NCI-H1048 (cell line): Measurements from ENCODE around the gene TBKBP1.

Source experiments
- DNase-seq: peaks from one replicate; lab custom pipeline; 2025; lab: John Stamatoyannopoulos, UW

The TBKBP1 gene

DNA sequence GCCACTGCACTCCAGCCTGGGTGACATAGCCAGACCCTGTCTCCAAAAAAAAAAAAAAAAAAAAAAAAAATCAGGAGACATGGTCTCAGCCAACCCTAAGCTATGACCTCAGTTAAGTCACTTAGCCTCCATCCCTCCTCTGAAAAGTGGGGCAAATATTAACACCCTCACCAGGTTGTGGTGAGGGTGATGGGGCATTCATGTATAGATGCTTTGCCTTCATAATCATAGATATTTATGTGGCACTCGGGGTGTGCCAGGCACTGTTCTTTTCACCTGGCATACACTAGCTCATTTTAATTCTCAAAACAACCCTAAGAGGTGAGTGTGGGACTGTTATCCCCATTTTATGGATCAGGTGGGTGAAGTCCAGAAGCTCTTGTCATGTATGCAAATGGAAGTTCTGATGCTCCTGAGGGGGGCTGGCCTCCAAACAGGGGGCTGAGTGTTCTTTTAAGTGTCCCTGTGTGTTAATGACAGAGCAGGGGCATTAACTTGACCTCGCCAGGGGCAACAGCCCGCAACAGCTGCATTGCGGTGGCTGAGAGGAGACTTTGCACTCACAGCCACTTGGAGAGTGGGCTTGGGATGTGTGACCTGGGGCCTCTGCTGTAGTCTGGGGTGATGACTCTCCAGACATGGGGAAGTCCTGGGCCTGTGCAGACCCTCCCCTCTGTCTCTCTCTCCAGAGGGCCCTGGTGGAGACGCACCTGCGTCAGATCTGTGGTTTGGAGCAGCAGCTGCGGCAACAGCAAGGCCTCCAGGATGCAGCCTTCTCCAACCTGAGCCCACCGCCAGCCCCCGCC, 4.1 kb downstream of the TBKBP1 start:
- DNase-seq: no peak

DNA sequence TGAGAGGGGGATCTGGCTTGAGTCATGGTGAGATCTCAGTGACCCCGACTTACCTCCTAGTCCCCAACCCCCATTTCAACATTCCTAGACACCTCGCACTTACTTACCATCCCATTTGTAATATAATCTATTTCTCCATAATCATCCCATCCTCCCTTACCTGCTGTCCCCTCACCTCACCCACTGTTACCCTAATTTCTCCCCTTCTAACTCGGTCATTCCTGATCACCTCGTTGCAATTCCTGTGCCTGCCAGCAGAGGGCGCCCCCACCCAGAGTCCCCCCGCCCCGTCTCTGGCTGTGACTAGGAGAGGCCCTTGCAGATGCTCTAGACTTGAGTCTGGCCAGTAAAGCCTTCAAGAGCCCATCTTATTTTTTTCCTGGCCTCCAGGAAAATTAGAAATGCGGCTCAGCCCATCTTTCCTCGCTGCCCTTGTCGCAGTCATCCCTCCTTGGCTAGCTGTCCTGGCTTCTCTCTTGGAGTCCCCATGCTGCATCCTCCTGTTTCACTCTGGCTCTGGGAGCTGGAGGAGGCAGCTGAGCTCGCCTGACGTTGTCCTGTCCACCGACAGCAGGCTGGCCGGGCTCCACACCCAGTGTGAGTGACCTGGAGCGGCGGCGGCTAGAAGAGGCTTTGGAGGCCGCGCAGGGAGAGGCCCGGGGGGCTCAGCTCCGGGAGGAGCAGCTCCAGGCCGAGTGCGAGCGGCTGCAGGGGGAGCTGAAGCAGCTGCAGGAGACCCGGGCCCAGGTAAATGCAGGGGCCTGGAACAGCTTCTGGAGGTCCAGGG, 5.0 kb downstream of the TBKBP1 start:
- no peak for DNase-seq

DNA sequence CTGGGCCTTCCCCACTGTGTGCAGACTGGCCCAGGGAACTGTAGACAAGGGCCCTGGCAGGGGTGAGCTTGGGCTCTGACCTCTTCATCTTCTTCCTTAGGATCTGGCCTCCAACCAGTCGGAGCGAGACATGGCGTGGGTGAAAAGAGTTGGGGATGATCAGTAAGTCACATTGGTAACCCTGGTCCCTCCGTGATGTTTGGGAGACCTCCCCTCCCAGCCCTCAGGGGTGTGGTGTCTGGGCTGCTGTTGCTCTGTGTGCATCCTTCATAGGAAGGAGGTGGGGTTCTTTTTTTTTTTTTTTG, 5.5 kb downstream of the TBKBP1 start:
- DNase-seq: no peak

DNA sequence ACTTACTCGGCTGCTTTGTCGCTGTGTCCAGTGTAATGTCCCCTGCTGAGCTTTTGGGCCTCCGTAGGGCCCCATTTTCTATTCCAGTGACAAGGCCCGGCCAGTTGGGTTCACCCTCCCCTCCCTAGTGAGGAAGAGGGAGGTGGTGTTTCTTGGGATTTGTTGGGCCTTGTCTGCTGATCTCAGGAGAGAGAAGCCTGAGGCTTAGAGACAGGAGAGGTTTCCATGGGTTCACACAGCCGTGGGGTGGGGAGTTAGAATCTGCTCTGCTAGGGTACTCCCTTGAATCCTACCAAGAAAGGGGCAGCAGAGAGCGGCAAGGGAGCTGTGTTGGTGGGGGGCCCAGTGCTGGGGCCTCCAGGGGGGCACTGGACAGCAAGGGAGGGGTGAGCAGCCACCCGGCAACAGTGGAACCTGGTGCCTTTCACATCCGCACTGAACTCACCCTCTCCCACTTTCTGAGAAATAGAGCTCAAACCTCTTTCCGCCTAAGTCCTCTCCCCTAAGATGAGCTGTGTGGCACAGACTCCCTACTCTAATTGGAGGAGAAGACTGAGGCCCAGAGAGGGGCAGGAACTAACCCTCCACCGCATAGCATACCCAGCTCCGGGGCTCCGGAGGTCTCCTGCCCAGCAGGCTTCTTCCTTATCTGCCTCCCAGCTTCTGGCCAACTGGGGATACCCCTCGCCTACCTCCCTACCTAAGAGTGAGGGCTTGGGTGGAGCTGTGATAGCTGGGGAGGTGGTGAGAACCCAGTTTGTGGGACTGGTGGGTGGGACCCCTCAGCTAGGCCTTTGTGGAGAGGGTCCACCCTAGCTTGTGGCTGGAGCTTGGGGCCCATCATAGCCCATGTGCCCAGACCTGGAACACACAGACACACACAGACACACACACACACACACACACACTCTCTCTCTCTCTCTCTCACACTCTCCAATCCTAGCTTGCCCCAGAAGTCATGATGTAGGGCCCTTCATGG, 6.8 kb downstream of the TBKBP1 start:
- no peak for DNase-seq

DNA sequence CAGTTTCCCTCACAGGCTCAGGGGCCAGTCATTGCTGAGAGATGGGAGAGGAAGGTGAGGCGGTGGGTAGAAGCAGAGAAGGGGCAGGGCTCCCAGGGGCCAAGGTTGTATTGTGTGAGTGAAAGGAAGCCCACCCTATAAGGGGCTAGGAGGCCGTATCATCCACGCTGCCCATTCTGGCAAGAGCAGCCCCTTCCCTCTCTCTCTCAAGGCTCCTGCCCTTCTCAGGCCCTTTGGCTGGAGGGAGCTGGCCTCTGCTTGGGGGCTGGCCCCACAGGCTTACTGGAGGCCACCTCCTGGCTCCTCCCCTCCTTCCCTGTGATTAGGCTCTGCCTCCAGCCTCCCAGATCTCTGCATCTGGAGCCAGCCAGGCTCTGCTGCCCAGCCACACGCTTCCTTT, 7.6 kb downstream of the TBKBP1 start:
- no peak for DNase-seq

DNA sequence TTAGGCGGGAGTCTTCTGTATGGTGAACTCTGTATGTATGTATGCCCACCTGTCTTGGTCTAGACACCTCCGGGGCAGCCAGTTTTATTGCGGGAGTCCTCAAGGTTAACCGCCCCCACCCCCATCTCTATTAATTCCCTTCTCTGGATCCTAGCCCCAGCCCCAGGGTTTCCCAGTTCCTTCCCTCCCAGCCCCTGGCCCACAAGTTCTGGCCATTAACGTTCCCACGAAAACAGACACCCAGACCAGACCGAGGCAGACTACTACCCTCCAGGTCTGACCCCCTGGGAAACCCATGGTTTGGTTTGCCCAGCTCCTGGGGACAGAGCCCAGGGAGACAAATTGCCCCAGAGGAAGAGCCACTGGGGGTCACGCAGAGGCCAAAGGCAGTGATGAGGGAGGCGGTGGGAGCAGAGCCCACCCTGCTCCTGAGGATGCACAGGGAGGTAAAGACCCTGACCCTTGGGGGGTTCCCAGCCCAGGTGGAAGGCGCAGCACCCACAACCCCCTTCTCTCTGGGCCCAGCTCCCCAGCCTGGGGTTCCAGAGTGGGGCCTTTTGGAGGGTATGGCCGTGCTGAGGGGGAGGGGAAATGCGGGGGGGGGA, 8.5 kb downstream of the TBKBP1 start:
- DNase-seq: no peak

DNA sequence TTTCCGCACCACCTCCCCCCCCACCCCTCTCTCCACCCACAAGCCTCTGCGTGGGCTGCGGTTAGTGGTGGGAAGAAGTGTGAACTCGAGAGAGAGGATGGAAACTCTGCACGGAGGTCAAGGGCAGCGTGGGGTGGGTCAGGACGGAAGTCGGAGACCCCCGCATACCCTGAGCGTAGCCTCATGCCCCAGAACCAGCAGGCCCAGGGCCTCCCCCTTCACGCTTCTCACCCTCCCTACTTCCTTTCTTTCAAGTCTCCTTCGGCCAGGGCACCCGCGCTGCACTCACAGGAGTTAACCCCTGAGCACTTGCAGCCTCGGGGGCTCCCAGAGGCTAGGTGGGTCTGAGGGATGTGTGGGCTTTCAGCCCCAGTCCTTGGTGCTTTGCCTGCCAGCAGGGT, 9.2 kb downstream of the TBKBP1 start:
- DNase-seq: no peak

DNA sequence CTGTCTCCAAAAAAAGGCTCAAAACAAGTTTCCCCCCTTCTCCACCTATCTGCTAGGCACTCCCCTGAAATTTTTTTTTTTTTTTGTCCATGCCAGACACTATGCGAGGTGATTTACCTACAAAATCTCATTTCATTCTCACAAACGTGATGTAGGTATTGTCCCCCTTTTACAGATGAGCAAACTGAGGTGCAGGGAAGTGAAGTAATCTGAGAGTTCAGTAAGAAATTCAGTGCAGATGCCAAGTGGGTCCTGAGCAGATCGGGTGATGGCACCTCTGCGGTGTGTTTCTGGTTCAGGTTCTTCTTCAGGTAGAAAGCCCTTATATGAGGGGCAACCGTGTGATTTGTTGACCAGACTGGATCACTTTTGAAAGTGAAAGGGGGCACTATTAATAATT, 9.7 kb downstream of the TBKBP1 start:
- no peak for DNase-seq

DNA sequence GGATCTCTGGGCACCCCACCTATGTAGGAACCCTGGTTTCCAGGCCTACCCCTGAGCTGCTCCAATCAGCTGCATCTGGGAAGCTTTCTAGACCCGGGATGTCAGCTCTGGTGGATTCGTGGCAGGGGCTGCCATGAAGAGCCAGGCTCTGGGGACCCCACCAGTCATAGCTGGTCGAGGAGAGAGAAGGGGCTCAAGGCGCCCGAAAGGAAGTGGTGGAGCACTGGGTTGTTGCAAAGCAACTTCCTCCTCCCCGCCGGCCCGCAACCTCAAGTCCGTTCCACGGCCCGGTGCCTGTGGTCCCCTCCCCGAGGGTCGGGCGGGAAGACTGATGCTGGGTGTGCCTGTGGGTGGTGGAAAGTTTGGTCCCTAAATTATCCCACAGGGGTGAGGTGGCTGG, 10.2 kb downstream of the TBKBP1 start:
- DNase-seq: no peak

DNA sequence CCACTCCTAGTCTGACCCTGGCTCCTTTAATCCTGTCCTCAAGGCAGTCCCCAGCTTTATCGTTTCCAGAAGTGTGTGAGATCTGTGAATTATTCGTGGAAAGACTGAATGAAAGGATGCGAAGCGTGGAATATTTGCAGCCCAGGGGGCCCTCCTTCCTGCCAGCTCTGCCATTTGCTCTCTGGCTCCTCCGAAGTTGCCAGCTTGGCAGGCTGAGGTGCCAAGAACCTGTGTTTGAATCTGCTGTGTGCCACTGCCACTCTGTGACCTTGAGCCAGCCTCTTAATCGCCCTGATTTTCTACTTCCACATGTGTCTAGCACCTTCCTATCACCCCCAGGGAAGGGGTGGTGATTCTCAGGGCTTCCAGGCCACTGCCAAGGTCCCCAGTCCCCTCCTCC, 10.8 kb downstream of the TBKBP1 start:
- no peak for DNase-seq

DNA sequence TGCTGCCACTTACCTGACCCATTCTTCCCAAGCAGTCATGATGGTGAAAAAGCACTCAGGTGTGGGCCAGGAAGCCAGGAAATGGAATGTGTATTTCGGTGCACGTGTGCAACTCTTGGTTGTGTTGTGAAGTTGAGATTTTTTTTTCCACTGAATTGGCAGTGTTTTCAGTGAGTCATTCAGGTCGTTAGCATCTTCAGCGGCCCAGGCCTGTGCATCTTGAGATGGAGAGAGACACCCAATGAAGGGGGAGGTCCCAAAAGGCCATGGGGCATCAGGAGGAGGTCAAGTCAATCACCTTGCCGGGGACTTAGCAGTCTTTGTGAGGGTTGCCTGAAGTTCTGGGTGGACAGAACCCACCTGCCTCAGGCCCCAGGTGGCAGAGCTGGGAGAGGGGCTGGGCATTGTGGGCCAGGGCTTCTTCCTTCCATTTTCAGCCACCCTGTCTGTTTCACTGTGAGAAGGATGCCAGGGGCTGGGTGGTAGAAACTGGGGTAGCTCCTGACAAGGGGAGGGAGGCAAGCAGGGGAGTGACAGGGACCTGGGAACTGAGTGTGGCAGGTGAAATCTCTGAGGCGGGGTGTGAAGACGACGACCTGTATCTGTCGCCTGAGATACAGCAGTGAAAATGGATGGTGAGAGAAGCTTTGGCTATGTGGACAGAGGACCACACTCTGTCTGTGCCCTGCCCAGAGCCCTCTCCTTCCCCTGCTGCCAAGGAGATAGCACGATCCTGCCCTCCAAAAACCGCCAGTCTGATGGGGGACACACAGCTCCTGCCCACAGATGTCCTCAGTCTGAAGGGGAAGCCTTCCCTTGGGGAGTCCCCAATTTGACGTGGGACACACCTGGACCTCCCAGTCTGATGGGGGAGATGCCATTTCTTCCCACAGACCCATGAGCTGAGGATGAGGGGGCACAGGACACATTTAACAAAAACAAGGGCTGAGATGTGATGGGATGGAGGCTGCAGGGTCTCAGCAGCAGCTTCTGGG, 11.9 kb downstream of the TBKBP1 start:
- no peak for DNase-seq

DNA sequence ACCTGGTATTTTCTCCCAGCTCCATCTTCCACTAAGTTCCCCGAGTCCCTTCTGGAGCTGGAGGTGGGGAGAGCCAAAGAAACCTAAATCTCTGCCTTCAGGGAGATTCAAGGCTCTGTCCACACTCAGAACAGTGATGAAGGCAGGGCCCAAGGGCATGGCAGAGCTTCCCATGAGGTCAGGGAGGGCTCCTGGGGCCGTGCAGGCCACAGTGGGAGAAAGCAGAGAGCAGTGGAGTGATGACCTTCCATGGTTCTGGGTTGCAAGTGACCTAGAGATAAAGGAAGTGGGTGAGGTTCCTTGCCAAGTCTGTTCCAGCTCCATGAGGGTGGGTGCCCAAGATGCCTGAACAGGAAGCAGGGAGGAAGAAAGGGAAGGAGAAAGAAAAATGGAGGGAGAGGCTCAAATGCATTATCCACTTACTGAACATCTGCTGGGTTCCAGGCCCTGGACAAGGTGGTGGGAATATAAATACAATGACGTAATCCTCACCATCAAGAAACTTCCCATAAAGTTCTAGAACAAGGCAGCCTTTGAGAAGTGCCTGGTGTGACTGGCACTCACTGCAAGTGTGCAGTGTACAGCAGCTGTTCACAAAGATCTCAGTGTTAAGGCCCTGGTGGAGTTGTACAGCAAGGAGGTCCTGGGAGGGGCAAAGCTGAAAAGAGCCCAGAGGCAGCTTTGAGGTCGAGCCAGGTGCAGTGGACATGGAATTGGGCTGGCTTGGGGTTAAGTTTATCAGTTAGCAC, 13.3 kb downstream of the TBKBP1 start:
- no peak for DNase-seq

DNA sequence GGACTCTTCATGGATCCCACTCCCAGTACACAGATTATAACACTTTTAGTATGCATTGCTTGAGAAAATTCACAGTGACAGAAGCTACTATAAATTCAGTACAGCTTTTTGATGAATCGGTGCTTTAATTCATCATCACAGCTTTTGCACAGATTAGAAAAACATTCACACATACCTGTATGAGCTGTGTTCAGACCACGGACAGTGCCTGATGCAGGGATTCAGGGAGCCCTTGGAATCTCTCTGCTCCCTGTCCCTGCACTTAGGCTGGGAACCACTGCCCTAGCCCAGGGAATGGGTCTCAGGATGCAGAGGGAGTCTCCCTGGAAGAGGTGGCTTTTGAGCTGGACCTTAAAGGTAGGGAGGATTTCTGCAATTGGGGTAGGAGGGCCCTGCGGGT, 13.9 kb downstream of the TBKBP1 start:
- DNase-seq: no peak

DNA sequence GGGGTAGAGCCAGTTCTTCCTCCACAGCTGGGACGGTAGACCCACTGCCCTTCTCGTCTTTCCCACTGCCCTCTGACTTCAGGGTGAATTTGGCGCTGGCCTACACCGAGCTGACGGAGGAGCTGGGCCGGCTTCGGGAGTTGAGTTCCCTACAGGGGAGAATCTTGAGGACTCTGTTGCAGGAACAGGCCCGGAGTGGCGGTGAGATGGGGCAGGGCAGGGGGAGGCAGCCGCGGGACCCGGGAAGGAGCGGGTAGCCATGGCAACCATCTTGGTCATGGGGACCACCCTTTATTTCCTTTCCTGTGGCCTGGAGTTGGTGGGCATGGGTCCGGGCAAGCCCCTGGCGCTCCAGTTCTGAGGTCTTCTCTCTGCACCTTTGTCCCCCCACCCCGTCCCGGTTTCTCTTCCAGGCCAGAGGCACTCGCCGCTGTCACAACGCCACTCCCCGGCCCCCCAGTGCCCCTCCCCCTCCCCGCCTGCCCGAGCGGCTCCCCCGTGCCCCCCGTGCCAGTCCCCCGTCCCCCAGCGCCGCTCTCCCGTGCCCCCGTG, 14.4 kb downstream of the TBKBP1 start:
- DNase-seq: no peak

DNA sequence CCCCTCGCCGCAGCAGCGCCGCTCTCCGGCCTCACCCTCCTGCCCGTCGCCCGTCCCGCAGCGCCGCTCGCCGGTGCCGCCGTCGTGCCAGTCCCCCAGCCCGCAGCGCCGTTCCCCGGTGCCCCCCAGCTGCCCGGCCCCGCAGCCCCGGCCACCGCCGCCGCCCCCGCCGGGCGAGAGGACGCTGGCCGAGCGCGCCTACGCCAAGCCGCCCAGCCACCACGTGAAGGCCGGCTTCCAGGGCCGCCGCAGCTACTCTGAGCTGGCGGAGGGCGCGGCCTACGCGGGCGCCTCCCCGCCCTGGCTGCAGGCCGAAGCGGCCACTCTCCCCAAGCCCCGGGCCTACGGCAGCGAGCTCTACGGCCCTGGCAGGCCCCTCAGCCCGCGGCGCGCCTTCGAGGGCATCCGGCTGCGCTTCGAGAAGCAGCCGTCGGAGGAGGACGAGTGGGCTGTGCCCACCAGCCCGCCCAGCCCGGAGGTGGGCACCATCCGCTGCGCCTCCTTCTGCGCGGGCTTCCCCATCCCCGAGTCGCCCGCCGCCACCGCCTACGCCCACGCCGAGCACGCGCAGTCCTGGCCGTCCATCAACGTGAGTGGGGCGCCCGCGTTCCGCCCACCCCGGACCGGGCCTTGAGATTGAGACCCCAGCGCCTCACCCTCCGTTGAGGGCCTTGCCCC, 15.0 kb downstream of the TBKBP1 start:
- no peak for DNase-seq

DNA sequence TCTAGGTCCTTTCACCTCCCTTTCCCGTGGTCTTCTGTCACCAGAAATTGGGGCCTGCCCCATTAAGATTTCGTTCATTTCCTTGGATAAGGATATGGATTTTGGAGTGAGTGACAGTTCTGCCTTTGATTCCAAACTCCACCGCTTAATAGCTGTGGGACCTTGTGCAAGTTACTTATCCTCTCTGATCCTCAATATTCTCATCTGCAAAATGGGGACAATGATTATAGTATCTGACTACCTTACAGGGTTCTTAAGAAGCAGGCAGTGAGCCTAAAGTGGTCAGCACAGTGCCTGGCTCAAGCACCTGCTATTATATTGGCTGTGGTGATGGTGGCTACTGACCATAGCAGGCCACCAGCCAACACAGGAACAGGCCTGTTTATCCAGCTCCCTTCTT, 15.6 kb downstream of the TBKBP1 start:
- DNase-seq: no peak

DNA sequence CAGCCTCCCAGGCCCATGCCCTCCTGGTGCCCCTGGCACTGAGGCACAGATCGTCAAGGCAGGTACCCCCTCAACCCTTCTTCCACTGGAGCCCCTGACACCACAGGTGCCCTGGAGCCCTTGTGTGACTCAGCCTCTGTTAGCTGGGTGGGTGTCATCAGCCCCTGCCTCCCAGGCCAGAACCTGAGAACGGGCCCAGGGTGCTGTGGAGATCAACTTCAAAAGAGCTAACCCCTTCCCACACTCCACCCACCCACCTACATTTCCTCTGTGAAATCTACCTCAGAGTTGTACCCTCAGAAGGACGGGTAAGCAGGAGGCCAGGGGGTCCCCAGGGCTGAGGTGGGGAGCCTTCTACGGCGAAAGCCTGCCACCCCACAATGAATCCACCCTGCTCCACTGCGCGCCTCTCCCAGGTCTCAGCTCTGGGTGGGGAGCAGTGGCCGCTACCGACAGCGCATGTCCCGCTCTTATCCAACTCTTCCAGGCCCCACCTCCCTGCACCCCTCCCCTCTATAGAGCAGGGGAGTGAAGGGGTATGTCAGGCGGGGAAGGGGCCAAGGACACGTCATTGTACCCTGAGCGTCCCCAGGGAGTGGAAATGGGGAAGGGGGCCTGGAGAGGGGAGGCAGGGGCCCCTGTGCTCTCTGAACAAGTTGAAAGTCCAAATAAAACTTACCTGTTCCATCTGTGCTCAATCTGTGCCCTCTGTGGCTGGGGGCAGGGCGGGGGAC, 17.6 kb downstream of the TBKBP1 start:
- no peak for DNase-seq

DNA sequence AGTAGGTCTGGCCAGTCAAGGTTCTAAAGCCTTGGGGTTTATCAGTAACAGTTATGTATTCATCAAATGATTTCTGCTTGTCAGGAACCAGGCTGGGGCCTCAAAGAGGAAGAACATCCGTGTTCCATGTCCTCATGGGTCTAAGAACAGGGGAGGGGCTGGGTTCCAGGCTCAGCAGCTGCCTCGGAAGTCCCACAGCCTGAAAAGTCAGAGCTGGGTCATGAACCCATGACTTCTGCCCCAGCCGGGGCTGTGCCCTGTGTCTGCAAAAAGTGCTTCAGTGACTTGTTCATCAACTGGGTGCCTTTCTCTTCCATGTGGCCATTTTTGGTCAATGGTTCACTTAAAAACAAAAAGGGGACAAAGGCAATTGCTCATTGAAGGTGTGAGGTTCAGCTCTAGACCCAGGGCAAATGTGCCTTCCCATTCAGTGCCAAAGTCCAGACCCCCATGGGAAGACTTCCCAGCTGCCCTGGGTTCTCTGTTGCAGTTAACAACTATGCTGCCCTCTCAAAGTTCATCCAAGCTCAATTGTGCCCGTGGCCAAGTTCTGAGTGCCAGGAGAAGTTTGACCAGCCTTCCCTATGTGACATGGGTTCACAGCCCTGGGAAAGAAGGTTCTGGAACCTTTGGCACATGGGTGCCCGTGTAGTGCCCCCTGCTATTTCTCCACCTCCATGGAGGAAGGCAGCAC, 18.5 kb downstream of the TBKBP1 start:
- no peak for DNase-seq
